ENCODE measurements around the gene CGA.
"Not testable (repeated sequence)": the region's sequence is repeated elsewhere in the genome, so short reads cannot be mapped to it uniquely, and the experiment has no call there.

CGA gene

GRCh38 chr6:87095087-87095509, at the start of gene CGA:
TSS of gene CGA (minus strand) at chr6:87095106. CDS start at chr6:87088200, 6,906 bp downstream.
- no peak for DNase-seq

DNA sequence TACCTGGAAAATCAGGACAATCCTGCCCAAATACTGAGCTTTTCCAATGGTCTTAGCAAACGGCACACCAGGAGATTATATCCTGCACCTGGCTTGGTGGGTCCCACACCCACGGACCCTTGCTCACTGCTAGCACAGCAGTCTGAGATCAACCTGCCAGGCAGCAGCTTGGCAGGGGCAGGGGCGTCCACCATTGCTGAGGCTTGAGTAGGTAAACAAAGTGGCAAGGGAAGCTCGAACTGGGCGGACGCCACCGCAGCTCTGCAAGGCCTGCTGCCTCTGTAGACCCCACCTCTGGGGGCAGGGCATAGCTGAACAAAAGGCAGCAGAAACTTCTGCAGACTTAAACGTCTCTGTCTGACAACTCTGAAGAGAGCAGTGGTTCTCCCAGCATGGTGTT, 45.0 kb upstream of the CGA start:
- DNase-seq, result not testable (repeated sequence)

- DNase-seq, result no peak
These were observed 44.3 kb upstream of the CGA start for GRCh38 chr6:87139236-87139635.

- DNase-seq, result no peak
These were observed 42.1 kb upstream of the CGA start for GRCh38 chr6:87136963-87137362.

DNA sequence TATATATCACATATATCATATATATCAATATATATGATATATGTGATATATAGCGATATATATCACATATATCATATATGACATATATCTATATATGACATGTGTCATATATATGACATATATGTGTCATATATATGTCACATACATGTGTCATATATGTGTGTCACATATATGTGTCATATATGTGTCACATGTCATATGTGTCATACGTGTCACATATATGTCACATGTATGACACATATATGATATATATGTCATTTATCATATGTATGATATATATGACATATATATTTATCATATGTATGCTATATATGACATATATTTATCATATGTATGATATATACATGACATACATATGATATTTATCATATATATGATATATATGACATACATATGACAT, 32.8 kb upstream of the CGA start:
- no peak for DNase-seq

GRCh38 chr6:87126501-87126900, 31.6 kb upstream of the CGA start:
- DNase-seq, result no peak

DNA sequence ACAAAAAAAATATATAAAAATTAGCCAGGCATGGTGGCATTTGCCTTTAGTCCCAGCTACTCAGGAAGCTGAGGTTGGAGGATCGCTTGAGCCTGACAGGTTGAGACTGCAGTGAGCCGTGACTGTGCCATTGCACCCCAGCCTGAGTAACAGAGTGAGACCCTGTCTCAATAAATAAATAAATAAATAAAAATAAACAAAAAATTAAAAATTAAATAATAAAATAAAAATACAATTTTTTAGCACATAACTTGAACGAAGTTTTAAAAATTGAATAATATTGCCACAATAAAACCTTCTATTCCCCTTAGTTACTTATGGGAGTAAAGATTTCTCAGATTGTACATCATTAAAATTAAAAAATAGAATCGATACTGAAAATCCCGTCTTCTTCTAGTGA, 29.2 kb upstream of the CGA start:
- no peak for DNase-seq

- DNase-seq, result no peak
These were observed 27.6 kb upstream of the CGA start for GRCh38 chr6:87122477-87122876.

DNA sequence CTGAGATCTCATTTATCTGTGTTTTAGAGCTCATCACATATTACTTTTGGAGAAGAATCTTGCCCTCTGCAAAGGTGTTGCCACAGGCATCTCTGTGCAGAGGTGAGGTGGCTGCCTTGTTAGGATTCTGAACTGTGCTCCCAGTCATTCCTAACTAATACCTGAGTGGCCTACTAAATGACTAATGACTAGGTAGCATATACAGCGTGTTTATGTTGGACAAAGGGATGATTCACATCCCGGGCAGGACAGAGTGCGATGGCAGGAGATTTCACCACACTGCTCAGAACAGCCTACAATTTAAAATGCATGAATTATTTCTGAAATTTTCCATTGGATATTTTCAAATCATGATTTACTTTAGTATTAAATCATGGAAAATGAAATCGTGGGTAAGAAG, 23.1 kb upstream of the CGA start:
- no peak for DNase-seq

DNA sequence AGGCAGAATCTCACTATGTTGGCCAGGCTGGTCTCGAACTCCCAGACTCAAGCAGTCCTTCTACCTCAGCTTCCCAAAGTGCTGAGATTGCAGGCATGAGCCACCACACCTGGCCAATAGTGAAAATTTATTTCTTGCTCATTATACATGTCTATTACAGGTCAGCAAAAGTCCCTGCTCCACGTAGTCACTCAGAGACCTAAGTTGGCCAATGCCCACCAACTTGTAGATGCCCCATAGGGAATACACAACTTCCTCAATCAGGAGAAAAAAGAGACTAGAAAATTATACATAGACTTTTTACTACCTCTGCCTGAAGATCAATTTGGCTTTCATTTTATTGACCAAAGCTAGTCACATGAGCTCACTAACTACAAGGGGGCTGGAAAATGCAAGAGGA, 22.0 kb upstream of the CGA start:
- DNase-seq, result no peak

GRCh38 chr6:87115402-87116135, 20.7 kb upstream of the CGA start:
- no peak for DNase-seq

DNA sequence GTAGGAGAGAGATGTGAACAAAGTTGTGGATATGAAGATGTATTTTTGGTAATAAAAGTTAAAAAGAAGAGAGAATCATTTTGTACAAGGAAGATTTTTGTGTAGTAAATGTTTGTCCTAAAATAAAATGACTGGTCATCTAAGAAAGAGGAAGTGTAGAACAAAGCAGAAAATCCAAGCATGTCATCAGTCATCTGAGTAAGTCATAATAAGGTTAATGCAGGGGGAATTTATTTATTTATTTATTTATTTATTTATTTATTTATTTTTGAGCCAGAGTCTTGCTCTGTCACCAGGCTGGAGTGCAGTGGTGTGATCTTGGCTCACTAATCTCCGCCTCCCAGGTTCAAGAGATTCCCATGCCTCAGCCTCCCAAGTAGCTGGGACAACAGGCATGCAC, 15.7 kb upstream of the CGA start:
- no peak for DNase-seq

- no peak for DNase-seq
These were observed 10.9 kb upstream of the CGA start for GRCh38 chr6:87105823-87106222.

DNA sequence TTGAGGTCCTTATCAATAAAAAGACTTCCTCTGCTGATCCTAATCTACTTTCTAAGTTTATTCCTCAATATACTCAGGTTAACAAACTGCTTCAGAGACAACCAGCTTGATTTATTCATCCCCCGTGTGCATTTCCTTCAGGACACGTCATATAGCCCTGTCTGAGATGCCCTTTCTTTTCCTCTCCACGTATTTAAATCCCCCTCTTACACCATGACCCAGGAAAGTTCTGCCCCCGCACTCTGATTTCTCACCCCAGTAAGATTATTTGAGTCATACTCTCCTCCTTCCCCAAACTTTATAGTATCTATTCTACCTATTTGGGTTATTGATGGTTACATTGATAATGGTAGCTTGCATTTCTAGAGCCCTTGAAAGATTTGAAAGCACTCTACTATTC, 9.8 kb upstream of the CGA start:
- DNase-seq, result no peak

DNA sequence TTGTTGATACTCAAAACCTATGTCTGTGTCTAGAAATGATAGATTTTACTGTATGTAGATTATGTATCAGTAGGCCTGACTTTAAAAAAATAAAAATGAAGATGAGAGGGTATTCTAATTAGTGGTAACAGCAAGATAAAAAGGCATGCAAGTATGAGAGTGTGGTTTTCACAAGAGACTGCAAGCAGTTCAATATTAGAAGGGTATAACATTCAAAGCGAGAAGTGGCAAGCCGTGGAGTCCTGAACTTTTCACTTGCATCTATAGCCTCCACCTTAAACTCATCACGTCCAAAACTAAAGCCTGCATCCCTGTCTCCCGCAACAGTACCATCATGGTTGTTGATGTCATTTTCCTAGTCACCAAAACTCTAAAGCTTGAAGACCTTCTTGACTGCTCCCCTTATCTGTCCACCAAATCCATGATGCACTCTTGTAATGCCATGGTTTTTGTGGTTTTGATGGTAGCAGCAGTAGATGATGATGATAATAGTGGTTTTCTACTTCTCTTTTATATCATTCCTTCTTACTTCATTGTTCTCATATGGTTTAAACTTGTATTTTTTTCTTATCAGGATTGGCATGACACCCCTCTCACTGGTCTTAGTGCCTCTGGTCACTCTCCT, 9.2 kb upstream of the CGA start:
- DNase-seq, result no peak

DNA sequence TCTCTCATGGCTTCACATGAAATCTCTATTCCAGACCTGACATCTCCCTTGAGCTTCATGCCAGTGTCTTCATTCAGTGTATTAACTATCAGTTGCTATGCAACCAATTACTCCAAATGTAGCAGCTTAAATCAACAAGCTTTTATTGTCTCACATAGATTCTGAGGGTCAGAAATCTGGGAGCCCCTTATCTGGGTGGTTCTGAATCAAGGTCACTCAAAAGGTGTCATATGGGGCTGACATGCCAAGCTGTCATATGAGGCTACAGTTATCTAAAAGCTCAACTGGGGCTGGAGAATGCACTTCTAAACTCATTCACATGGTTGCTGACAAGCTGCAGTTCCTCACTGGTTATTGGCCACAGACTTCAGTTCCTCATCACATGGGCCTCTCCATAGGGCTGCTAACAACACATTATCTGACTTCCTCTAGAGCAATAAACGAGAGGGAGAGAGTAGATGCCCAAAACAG, 7.3 kb upstream of the CGA start:
- no peak for DNase-seq

GRCh38 chr6:87101067-87101466, 6.2 kb upstream of the CGA start:
- DNase-seq, result no peak

DNA sequence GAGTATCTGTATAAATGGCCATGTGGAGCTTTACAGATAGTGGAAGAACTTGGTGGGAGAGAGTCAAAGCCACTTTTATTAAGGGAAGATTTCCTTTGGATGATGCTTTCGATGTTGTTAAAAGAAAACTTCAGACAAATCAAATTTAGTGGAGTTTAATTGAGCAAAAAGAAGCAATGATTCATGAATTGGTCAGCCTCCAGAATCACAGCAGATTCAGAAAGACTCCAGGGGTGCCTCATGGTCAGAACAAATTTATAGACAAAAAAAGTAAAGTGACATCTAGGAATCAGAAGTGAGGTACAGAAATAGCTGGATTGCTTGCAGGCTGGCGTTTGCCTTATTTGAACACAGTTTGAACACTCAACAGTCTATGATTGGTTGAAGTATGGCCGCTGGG, 5.3 kb upstream of the CGA start:
- no peak for DNase-seq

DNA sequence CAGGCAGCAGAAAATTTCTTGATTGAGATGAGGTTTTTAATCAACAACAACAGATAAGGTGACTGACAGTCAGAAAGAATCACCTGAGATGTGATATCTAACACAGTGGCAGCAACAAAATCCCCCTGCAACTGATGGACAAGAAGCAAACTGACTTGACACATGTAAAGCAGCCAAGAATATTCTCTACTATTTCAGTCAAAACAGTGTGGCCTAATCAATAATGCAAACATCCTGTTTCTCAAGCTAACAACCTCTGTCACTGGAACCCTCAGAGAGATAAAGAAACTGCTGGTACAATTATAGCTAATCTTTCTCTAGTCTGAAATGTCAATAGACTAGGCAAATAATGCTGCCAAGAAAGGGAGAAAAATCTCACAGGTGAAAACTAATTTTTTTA, 4.6 kb upstream of the CGA start:
- DNase-seq, result no peak

GRCh38 chr6:87094576-87094975, 330 bp downstream of the CGA start:
- no peak for DNase-seq

DNA sequence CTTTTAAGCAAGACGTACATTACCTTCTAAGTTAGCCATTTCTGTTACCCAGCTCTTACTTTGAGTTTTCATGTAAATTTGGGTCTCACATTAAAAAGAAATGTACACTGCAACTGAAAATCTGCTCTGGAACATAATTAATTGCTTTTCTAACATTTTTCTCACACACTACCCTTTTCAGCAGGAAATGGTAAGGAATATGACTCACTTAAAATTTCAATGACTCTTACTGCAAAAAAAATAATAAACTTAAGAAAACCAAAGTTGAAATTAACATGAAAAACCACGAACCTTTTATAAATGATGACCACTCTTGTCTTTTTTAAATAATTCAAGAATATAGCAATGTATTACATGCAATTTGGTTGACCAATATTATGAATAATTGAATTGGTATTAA, 1.3 kb downstream of the CGA start:
- DNase-seq, result no peak

GRCh38 chr6:87093199-87093598, 1.7 kb downstream of the CGA start:
- no peak for DNase-seq

GRCh38 chr6:87092435-87092834, 2.5 kb downstream of the CGA start:
- no peak for DNase-seq

DNA sequence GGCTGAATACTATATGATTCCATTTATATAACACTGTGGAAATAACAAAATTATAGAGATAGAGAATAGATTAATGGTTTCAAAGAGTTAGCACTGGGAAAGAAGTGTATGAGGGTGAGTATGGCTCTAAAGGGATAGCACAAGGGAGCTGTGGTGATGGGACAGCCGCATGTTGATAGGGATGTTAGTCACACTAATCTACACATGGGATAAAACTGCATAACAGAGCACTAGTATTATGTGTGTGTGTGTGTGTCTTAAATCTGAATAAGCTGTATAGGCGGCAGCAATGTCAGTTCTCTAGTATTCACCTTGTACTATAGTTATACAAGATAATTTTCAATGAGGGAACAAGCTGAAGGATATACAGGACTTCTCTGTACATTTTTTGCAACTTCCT, 5.8 kb downstream of the CGA start:
- no peak for DNase-seq

DNA sequence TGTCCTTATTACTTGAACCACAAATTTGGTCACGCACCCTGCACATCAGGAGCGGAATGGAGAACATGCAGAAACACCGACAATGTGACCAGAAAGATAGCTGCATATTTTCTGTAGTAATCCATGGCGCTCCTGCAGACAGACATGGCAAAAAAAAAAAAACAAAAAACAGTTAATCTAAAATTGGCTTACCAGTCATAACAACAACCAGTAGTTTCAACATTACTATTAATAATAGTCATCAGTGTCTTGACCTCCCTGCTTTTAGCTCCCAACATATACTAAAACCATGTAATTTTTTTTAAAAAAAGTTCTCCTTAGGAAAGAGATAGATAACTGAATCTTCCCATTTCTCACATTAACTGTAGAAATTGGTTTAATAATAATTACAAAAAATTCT, 6.8 kb downstream of the CGA start:
- DNase-seq, result no peak

Data from activated CD8-positive, alpha-beta memory T cell treated with anti-CD3 and anti-CD28 coated beads, Interleukin-2, amount 50 U/mL, for 48 hours (primary cell).